GM19099 (cell line): Measurements from ENCODE around the gene UBTF.

Experiments used
- POLR2A ChIP-seq: IDR thresholded peaks from 3 replicates; pipeline ENCODE4 v1.6.1; 2011; ENCODE audit warnings: low read depth; ENCODE audit not compliant: insufficient read length; ENCODE audit errors: extremely low read depth

UBTF gene

GRCh38 chr17:44197980-44198720 lies 21.3 kb downstream of the UBTF start:
- TF ChIP-seq POLR2A, result no peak

- no peak for TF ChIP-seq POLR2A
Measured at GRCh38 chr17:44197107-44197506, 22.4 kb downstream of the UBTF start.

GRCh38 chr17:44193326-44194084 lies 26.0 kb downstream of the UBTF start:
- TF ChIP-seq POLR2A, result no peak

GRCh38 chr17:44192750-44193149 lies 26.7 kb downstream of the UBTF start:
- TF ChIP-seq POLR2A, result no peak

- no peak for TF ChIP-seq POLR2A
Measured at GRCh38 chr17:44191941-44192496, 27.5 kb downstream of the UBTF start.

- TF ChIP-seq POLR2A, result no peak
Measured at GRCh38 chr17:44191369-44191768, 28.1 kb downstream of the UBTF start.

GRCh38 chr17:44190481-44190880 lies 29.0 kb downstream of the UBTF start:
- TF ChIP-seq POLR2A, result no peak

- TF ChIP-seq POLR2A, result no peak
Measured at GRCh38 chr17:44188576-44189403, 30.7 kb downstream of the UBTF start.

- TF ChIP-seq POLR2A, result no peak
Measured at GRCh38 chr17:44187131-44187899, 32.2 kb downstream of the UBTF start.

- peak; percentile 97 for TF ChIP-seq POLR2A
Measured at GRCh38 chr17:44186307-44187130, 33.0 kb downstream of the UBTF start, which contains the start of gene TMUB2. TSS of gene TMUB2 (plus strand) at chr17:44186972. CDS start at chr17:44187709, 737 bp downstream.

- no peak for TF ChIP-seq POLR2A
Measured at GRCh38 chr17:44184212-44184810, 35.2 kb downstream of the UBTF start.

GRCh38 chr17:44183024-44183423 lies 36.5 kb downstream of the UBTF start:
- TF ChIP-seq POLR2A, result no peak

GRCh38 chr17:44178133-44178532 lies 41.3 kb downstream of the UBTF start:
- TF ChIP-seq POLR2A, result no peak

- TF ChIP-seq POLR2A, result no peak
Measured at GRCh38 chr17:44177640-44178039, 41.8 kb downstream of the UBTF start.
